ENCODE results near the gene ANKRD11.
"Not testable (repeated sequence)": the region's sequence is repeated elsewhere in the genome, so short reads cannot be mapped to it uniquely, and the experiment has no call there.

The ANKRD11 gene

GRCh38 chr16:89343501-89344457 lies 146.6 kb downstream of the ANKRD11 start:
- DNase-seq: peak; percentile 45

DNA sequence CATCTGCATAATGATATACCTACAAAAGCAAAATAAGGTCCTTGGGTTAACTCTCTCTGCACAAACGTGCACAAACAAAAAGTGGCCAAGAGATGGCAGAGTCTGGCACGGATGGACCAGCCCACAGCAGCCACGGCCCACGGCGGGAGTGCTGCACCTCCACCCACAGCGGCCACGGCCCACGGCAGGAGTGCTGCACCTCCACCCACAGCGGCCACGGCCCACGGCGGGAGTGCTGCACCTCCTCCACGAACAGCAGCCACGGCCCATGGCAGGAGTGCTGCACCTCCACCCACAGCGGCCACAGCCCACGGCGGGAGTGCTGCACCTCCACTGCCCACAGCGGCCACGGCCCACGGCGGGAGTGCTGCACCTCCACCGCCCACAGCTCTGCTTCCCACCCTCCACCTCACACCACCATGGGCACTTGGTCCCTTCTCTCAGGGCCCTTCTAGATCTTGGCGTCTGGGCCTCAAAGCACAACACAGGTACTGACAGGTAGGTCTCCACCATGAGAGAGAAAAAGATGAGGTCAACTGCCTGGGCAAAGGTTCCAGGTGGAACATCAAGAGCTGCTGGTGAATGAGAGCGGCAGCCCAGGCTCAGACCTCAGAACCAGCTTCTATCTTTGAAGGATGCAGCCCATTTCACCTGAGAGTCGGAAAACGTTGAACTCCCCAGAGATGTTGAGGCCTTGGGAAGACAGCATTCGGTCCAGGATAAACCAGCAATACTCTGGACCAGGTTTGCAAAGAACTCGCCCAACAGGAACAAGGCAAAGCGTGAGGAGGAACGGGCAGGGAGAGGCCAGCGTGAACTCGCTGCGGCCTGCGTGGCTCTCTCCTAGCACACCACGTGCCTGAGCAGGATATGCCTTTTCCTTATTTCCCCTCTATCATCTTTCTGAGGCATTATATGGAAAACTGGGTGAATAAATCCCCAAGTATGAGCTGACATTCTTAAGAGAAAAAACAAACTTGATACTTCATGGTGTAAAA lies 148.4 kb downstream of the ANKRD11 start:
- DNase-seq: no peak

DNA sequence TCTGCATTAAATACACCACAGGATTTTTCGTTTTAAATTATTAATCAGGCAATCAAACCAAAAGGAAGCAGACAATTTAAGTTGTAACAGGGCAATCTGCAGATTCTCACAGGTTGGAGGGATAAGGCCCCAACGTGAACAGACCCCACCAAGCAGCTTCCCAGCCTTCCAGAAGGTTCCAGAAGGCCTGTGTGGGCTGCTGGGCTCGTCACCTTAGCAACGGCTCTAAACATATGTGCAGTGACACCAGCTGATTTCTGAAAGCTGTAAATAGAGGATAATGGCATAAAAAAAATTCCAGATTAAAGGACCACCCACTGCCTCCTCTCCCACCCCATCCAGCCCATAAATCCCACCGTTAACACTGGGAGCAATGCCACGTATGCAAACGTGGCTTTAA lies 149.1 kb downstream of the ANKRD11 start:
- no peak for DNase-seq

DNA sequence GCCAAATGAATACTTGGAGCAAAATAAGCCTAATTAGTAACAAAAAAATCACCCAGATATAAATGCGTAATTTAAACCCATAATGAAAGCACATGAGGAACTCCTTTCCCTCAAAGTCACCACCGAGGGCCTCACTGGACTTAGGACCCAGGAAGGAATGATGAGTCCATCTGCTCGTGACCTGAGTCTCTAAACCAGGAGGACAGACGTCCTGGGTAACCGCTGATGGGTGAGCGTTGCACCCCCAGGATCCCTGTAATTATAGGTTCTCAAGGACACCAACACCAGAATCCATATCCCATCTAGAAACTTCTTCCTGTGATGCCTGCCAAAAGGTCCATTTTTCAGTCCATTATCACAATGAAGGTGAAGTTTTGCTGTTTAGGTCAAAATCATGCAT lies 151.5 kb downstream of the ANKRD11 start:
- DNase-seq: no peak

DNA sequence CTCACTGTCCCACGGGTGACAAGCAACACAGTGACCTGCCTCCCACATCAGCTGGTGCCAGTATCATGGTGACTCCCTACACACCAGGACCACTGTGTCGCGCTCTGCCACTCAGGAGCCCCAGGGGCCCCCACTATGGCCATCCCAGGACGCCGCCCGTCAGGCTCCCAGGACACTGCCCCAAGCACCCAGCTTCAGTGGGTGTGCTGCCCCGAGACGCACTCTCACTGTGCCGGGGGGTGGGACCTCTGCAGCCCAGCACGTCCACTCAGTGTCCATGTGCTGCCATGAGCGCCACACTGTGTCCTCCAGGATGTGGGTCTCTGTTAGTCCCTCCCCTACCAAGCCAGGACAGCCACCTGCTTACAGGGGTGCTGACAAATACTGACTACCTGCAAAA lies 152.4 kb downstream of the ANKRD11 start:
- no peak for DNase-seq

GRCh38 chr16:89335803-89336485 lies 154.4 kb downstream of the ANKRD11 start:
- DNase-seq: no peak

DNA sequence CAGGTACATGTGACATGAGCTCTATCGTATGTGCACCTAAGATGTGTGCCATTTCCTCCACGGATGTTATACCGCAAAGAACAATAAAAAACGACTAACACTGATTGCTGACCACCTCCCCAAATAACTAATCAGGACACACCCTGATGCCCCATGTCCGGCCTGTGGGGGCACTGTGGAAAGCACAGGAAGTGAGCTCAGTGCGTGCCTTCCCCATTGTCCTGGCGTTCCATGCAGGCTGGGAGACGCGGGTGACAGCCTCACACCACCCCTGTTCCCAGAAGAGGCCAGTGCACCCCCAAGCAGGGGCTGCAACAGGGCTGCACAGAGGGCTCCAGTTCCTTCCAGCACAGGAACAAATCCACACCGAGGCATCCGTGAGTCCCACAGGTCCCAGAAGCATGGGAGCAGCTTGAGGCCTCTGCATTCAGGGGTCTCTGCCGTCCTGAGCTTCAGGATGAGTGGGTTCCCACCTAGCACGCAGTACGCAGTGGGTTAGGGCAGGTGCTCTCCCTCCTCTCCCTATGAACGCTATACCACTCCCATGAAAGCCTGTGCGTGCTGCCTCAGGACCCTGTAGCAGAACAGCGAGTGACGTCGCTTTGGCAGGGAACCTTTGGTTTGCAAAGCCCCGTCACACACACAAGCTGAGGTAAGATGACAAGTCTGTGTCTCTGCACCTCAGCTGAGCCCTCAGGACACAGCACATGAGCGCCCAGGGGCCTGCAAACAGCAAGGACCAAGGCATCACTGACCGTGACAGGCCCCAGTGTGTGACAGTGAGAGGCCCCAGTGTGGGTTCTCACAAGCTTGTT lies 155.2 kb downstream of the ANKRD11 start:
- no peak for DNase-seq

DNA sequence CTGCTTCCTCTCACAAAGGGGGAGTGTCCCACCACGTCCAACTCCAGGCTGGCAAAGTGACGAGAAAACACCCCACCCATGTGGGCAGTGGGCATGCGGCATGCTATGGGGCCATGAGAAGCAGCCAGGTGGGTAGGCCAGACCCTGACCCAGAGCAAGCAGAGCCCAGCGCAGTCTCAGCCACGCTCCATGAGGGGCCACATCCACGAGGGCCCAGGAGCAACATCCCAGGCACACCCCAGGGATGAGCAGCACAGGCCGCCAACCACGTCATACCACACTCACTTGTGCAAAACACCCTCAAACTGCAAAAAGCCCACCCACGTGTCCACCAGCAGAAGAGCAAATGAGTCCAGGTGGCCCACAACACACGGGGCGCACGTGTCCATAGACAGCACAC lies 155.9 kb downstream of the ANKRD11 start:
- DNase-seq: no peak

- DNase-seq: no peak
Observed at GRCh38 chr16:89334050-89334449, 156.3 kb downstream of the ANKRD11 start.

- DNase-seq: peak; percentile 69
Observed at GRCh38 chr16:89333401-89334001, 156.9 kb downstream of the ANKRD11 start.

DNA sequence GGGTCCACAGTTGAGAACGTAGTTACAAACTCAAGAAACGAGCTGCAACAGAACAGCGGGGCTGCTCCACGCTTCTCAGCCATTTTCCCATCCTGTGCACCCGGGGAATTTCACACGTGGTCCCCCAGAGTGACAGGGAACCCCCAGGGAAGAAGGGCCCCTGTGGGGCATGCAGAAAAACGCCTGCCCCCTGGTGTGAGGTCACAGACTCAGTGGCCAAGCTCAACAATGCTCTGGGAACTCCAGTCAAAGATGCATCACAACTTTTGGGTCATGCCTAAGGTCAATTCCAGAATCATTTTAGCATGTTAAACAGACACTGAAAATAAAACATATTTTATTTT lies 157.5 kb downstream of the ANKRD11 start:
- DNase-seq: no peak

- DNase-seq: no peak
Observed at GRCh38 chr16:89332243-89332901, 158.0 kb downstream of the ANKRD11 start.

- no peak for DNase-seq
Observed at GRCh38 chr16:89331371-89332109, 158.8 kb downstream of the ANKRD11 start.

DNA sequence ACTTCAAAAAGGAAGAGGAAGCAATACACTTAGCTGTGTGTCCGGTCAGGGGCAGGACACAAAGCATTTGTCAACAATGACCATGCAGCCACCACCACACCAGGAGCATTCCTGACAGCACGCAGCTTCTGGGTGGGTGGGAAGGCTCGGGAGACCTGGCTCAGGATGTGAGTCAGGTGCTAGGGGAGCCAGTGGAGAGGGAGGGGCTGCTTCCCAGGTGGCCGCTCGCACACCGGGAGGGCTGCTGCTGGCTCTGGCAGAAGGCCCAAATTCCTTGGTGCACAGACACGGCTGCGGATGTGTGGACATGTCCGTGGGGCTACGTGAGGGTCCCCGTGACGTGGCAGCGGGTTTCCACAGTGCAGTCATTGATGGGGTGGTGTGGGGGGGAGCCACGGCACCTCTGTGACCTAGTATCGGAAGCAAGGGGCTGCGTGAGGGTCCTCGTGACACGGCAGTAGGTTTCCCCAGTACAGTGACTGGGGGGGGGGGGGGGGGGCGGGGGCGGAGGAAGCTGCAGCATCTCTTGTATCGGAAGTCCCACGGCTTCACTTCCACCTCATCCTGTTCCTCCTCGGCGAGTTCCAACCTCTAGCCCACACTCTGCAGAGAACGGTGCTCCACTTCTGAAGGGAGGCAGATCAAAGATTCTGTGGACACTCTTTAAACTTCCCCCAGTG lies 160.0 kb downstream of the ANKRD11 start:
- DNase-seq: peak; percentile 44

GRCh38 chr16:89329830-89330176 lies 160.6 kb downstream of the ANKRD11 start:
- DNase-seq: not testable (repeated sequence)

GRCh38 chr16:89328412-89329400 lies 161.7 kb downstream of the ANKRD11 start:
- DNase-seq: not testable (repeated sequence)

DNA sequence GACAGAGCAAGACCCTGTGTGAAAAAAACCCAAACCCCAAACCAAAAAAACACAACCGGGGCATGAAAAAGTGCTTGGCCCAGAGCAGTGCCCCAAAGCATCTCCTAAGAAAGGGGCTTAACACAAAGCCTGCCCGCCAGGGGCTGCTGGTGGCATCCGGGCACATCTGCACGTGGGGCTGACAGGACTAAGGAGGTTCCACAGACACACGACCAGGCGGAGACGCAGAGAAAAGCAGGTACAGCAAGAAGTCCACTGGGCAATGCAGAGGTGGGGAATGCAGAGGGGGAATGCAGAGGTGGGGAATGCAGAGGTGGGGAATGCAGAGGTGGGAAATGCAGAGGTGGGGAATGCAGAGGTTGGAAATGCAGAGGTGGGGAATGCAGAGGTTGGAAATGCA lies 163.6 kb downstream of the ANKRD11 start:
- no peak for DNase-seq

- peak; percentile 83 for DNase-seq
Observed at GRCh38 chr16:89325861-89326471, 164.4 kb downstream of the ANKRD11 start.
